ENCODE data around the gene THSD7A. TPM values are rescaled to one million over a fixed set of nuclear protein-coding genes. Genes with fewer than 3 reads are reported as not detected.

Gene THSD7A
- total and polyA plus RNA-seq, 2 of the 13 experiments (the other 11 are each of a cell fraction or from before 2014, with no cell fraction given): 0.01 to 0.07 TPM

- TF ChIP-seq CTCF (CRISPR knock-in tag; IDR thresholded peaks at IDR 0.05) (peak; percentile 21), NCOA1 (CRISPR knock-in tag; IDR thresholded peaks at IDR 0.05) (no peak), ZNF609 (CRISPR knock-in tag; IDR thresholded peaks at IDR 0.05; ENCODE audit: borderline replicate concordance) (no peak), STAG1 (CRISPR knock-in tag; IDR thresholded peaks at IDR 0.05) (0 out of 2 replicates have a peak, but pooled peaks have one; percentile 4)
- Histone ChIP-seq H3K36me3 (replicated peaks in 1 of 2; ENCODE audit: control insufficient read depth in 1 of 2, insufficient read depth in 2 of 2, low read length in 2 of 2) (no peaks in the 10 kb centered on the region), H3K9me3 (ENCODE audit: low read length) (no peaks in the 10 kb centered on the region), H3K9ac (ENCODE audit: insufficient read depth, low read depth, low read length) (no peak overlapping the region), H3K4me2 (ENCODE audit: low read depth, low read length) (no peak overlapping the region), H3K4me1 (ENCODE audit: insufficient read depth, low read length) (no peaks in the 10 kb centered on the region), H4K20me1 (ENCODE audit: insufficient read depth, low read length) (no peaks in the 10 kb centered on the region), H3K27me3 (ENCODE audit: control insufficient read depth in 1 of 2, insufficient read depth in 2 of 2, low read length in 2 of 2) (no peaks in the 10 kb centered on the region), H2AFZ (ENCODE audit: low read length) (no peak overlapping the region), H3K27ac (ENCODE audit: extremely low read length, insufficient read depth, low read length) (no peak overlapping the region), H3K4me3 (replicated peaks in 1 of 3; ENCODE audit: insufficient read depth in 1 of 3, low read depth in 2 of 3, low read length in 3 of 3) (no peak overlapping the region), H3K79me2 (ENCODE audit: insufficient read depth, low read length) (no peaks in the 10 kb centered on the region)
- peak; percentile 68 for ATAC-seq
- intact Hi-C loops (cut with micrococcal nuclease; ENCODE audit: unreplicated experiment): no loop called here
- peak; percentile 5 for DNase-seq (ENCODE audit: low spot score)
- no TSS peak for BruUV-seq (replicated peaks)
- no peak for FAIRE-seq
- WGBS (ENCODE audit: low lambda C conversion rate): 15% methylated on average over 2 of the region's 2 CpGs
- ChIA-PET CTCF (ENCODE audit: low intra/inter-chr PET ratio, low total read pairs) (no interaction called here), POLR2A (no interaction called here)
- in situ Hi-C loops (cut with HindIII; ENCODE audit: extremely low pct_ligation_motif_present, low pct_unique_long_range_greater_than_20kb): no loop called here
Measured at GRCh38 chr7:11557627-11558026, 274.4 kb downstream of the THSD7A start.
